HG03354 (cell line): Measurements from ENCODE around the gene PUM1.

Experiments
- ATAC-seq: cut with Tn5 transposase; IDR thresholded peaks from one replicate; pipeline ENCODE4 v1.9.1; 2021; ENCODE audit warnings: mild to moderate bottlenecking; ENCODE audit not compliant: unreplicated experiment, poor library complexity, severe bottlenecking

PUM1 gene

GRCh38 chr1:31005198-31005597, 60.3 kb downstream of the PUM1 start:
- no peak for ATAC-seq

GRCh38 chr1:31004231-31004621, 61.3 kb downstream of the PUM1 start:
- ATAC-seq: no peak

GRCh38 chr1:31003613-31004230, 61.8 kb downstream of the PUM1 start:
- ATAC-seq: no peak

GRCh38 chr1:31000301-31000700, 65.2 kb downstream of the PUM1 start:
- no peak for ATAC-seq

- ATAC-seq: no peak
Observed at GRCh38 chr1:30998887-30999286, 66.6 kb downstream of the PUM1 start.

GRCh38 chr1:30998171-30998570, 67.3 kb downstream of the PUM1 start:
- ATAC-seq: no peak

- no peak for ATAC-seq
Observed at GRCh38 chr1:30997463-30998057, 68.0 kb downstream of the PUM1 start.

GRCh38 chr1:30995990-30996612, 69.4 kb downstream of the PUM1 start:
- ATAC-seq: no peak

- no peak for ATAC-seq
Observed at GRCh38 chr1:30991862-30992606, 73.5 kb downstream of the PUM1 start.

GRCh38 chr1:30990591-30990990, 74.9 kb downstream of the PUM1 start:
- no peak for ATAC-seq

GRCh38 chr1:30988045-30988444, 77.5 kb downstream of the PUM1 start:
- ATAC-seq: no peak

- no peak for ATAC-seq
Observed at GRCh38 chr1:30986755-30987154, 78.8 kb downstream of the PUM1 start.

- no peak for ATAC-seq
Observed at GRCh38 chr1:30984991-30985503, 80.5 kb downstream of the PUM1 start.

- no peak for ATAC-seq
Observed at GRCh38 chr1:30984165-30984889, 81.2 kb downstream of the PUM1 start.

GRCh38 chr1:30982937-30983336, 82.6 kb downstream of the PUM1 start:
- no peak for ATAC-seq

GRCh38 chr1:30982431-30982830, 83.1 kb downstream of the PUM1 start:
- no peak for ATAC-seq

GRCh38 chr1:30981172-30981571, 84.3 kb downstream of the PUM1 start:
- no peak for ATAC-seq

- no peak for ATAC-seq
Observed at GRCh38 chr1:30977511-30977910, 88.0 kb downstream of the PUM1 start.

GRCh38 chr1:30977105-30977504, 88.4 kb downstream of the PUM1 start:
- no peak for ATAC-seq

GRCh38 chr1:30976143-30976542, 89.4 kb downstream of the PUM1 start:
- ATAC-seq: no peak
